22Rv1 (cell line): ENCODE measurements around the gene HNRNPF.

Experiments
- H3K27ac ChIP-seq: fragments of 450-650 bp; 2 replicates; pipeline ENCODE4 v1.5.1; 2017
- ZFX ChIP-seq: fragments of 450-650 bp; IDR thresholded peaks from 2 replicates; pipeline ENCODE4 v1.6.1; 2017; ENCODE audit warnings: antibody characterized with exemption, borderline replicate concordance
- TF ChIP-seq, protein P1 (sequence below): fragments of 450-650 bp; IDR thresholded peaks from 2 replicates; pipeline ENCODE4 v1.5.1; 2017; ENCODE audit warnings: mild to moderate bottlenecking

The HNRNPF gene

DNA sequence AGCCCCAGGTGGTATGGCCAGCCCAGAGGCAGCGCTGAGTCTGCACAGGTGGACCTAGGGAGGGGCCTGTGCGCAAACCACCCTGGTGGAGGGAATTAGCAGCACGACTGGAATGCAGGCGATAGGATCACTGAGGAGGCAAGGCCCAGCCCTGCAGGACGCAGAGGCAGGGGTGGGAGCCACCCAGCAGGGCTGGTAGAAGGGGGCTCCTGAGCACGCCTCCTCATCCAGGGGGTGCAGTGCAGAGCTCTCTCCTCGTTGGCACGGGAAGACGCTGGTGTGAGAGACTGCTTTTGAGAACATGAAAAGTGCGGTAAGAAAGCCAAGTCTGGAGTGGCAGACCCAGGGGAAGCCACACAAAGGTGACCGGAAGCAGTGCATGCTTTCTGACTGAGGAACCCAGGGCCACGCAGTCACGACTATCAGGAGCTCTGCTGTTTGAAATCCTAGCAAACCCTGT lies 31.5 kb downstream of the HNRNPF start:
- TF ChIP-seq, protein P1, sequence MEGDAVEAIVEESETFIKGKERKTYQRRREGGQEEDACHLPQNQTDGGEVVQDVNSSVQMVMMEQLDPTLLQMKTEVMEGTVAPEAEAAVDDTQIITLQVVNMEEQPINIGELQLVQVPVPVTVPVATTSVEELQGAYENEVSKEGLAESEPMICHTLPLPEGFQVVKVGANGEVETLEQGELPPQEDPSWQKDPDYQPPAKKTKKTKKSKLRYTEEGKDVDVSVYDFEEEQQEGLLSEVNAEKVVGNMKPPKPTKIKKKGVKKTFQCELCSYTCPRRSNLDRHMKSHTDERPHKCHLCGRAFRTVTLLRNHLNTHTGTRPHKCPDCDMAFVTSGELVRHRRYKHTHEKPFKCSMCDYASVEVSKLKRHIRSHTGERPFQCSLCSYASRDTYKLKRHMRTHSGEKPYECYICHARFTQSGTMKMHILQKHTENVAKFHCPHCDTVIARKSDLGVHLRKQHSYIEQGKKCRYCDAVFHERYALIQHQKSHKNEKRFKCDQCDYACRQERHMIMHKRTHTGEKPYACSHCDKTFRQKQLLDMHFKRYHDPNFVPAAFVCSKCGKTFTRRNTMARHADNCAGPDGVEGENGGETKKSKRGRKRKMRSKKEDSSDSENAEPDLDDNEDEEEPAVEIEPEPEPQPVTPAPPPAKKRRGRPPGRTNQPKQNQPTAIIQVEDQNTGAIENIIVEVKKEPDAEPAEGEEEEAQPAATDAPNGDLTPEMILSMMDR = no peak
- TF ChIP-seq ZFX = no peak
- no peak overlapping the region for H3K27ac ChIP-seq

DNA sequence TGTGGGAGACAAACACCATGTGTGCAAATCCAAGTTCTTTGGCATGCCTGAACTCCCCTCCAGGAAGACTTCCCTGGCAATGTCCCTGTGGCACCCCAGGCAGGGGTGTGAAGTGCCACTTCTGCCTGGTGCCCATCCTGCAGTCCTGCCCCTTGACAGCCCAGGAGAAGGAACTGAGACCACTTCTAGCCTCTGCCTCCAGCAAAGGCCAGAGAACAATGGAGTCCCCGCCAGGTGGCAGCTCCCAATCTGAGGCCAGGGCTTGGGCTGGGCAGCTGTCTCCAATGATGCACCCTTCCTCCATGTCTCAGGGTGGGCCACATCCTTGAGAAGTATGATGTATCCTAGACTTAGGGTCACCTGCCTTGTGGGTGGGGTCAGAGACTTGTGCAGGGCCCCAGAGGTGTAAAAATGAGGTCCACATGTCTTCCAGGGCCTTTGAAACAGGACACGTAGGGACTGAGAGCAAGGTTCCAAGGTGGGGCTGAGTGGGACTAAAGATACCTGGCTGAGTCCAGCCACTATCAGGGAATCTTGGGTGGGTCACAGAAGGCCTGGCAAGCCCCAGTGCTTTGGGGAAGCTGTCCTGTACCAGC lies 32.1 kb downstream of the HNRNPF start:
- TF ChIP-seq, protein P1 = no peak
- no peak for TF ChIP-seq ZFX
- H3K27ac ChIP-seq = no peak overlapping the region

DNA sequence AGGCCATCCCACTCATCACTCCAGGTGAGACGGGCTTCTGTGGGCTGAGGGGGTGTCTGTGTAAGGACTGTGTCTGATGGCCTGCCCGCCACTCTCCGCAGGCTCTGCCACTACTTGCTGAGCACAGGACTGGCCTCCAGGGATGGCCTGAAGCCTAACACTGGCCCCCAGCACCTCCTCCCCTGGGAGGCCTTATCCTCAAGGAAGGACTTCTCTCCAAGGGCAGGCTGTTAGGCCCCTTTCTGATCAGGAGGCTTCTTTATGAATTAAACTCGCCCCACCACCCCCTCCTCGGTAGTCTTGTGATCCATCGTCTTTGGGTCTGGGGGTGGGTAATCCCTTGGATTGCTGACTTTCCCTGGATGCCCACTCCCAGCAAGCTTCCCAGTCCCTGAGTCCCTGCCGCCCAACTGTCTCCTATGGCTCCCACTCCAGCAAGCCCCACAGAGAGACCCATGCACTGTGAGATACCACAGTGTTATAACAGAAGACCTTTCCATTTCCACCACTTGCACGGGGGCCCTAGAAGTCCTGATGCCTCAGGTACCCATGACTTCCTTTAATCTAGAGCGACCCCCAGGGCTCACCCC lies 32.8 kb downstream of the HNRNPF start:
- TF ChIP-seq ZFX = no peak
- TF ChIP-seq, protein P1 = no peak
- no peak overlapping the region for H3K27ac ChIP-seq

DNA sequence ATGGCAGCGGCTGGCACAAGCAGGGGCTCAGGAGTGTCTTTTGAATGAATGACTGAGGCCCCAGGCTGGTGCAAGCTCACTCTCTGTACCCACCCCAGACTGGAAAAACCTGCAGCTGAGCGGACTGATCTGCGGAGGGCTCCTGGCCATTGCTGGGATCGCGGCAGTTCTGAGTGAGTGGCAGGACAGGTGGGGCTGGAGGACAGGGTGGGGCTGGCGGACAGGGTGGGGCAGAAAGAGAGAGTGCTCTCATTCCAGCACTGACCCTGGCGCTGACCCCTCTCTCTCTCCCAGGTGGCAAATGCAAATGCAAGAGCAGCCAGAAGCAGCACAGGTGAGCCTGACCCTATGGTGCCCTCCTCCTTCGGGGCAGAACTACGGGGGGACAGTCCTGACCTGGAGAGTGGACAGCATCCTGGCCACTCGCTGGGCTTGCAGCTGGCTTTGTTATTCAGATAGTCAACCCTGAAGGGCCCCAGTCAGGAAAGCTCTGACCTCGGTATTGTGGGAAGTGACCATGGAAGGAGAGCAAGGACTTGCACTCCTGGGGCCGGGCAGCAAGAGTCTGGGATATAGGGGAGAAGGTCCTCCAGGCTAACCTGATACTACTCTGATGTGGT lies 33.5 kb downstream of the HNRNPF start:
- H3K27ac ChIP-seq = no peak overlapping the region
- TF ChIP-seq, protein P1 = no peak
- TF ChIP-seq ZFX = no peak

DNA sequence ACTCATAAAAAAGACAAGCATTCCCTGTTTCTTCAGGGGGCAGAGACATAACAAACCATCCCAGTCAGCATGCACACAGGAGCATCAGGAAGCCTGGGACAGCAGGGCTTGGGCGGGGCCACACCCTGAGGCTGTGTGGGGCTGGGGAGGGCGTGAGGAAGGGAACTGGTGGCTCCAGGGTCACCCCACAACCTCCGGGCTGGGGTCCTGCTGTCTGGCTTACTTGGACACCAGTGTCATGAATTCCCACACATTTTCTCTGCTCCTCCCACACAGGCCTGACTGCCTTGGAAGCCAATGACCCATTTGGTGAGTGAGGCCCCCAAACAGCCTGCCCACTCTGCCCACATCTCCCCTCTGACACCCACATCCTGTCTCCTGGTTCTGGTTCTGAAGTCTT lies 34.8 kb downstream of the HNRNPF start:
- H3K27ac ChIP-seq = no peak overlapping the region

DNA sequence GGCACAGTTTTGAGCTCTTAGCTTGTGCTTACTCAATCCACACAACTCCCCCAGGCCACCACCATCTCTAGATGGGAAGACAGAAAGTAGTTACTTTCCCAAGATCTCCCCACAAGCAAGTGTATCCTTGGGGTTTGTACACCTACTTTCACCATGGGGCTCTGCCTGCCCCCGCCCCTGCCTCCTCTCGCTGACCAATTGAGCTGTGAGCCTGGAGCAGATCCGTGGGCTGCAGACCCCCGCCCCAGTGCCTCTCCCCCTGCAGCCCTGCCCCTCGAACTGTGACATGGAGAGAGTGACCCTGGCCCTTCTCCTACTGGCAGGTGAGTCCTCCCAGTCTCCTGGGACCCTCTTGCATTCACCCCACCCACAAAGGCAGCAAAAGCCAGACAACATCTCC lies 35.5 kb downstream of the HNRNPF start:
- H3K27ac ChIP-seq = no peak overlapping the region
- TF ChIP-seq, protein P1 = no peak
- TF ChIP-seq ZFX = no peak

More for the DNA sequence above, 34.8 kb downstream of the HNRNPF start:
- TF ChIP-seq ZFX = no peak
- TF ChIP-seq, protein P1 = no peak

DNA sequence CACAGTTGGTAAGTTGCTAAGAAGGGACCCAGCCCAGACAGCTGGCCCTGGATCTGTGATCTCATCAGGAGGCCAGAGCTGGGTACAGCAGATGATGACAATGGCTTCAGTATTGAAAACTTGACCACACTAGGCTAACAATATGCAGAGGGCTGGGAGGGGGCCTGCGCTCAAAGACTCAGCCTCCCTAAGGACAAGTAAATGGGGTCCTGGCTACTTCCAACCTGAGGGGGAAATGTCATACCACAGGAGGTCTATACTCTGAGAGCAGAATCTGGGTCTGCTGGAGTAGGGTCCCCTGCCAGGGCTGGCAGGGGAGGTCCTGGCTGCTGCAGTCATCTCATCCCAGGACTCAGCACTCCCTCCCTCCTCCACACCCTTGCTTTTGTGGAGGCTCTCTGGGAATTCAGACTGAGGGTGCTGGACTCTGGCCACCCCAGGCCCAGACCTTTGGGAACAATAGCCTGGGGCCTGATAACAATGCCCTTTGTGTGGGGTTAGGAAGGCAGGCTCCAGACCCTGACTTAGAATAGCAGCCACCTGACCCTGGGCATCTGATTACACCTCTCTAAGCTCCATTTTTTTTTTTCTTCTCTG lies 36.1 kb downstream of the HNRNPF start:
- TF ChIP-seq, protein P1 = no peak
- TF ChIP-seq ZFX = no peak
- no peak overlapping the region for H3K27ac ChIP-seq
